GM12865 (cell line): ENCODE measurements around the gene KCNT1.

Source experiments
- DNase-seq: peaks from one replicate; pipeline ENCODE4 v3.0.0; 2010; ENCODE audit warnings: low read depth
- H3K4me3 ChIP-seq: 2 replicates; pipeline ENCODE4 v1.5.1; 2011; ENCODE audit warnings: mild to moderate bottlenecking, low read depth, low read length, control low read depth
- TF ChIP-seq, protein P1 (sequence below): IDR thresholded peaks from 2 replicates; pipeline ENCODE4 v1.5.1; 2011; ENCODE audit warnings: low read length, control low read depth, low read depth, inconsistent platforms; ENCODE audit not compliant: insufficient read depth; ENCODE audit errors: missing control alignments

The KCNT1 gene

DNA sequence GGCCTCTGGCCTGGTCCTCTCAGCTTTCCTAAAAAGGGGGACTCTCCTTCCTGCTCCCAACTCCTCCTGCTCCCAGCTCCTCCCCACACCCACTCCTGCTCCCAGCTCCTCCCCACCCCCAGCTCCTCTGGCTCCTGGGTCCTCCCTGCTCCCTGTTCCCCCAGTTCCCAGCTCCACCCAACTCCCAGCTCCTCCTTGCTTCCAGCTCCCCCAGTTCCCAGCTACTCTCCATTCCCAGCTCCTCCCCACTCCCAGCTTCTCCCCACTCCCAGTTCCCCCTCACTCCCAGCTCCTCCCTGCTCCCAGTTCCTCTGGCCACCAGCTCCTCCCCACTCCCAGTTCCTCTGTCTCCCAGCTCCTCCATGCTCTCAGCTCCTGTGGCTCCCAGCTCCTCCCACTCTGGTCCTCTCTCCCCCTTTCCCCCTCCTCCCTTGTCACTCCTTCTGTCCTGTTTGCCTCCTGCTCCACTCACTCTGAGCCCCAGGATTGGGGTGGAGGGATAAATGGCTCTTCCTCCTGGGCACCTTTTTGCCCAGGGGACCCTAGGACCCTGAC is 75.7 kb downstream of the KCNT1 start:
- TF ChIP-seq, protein P1, sequence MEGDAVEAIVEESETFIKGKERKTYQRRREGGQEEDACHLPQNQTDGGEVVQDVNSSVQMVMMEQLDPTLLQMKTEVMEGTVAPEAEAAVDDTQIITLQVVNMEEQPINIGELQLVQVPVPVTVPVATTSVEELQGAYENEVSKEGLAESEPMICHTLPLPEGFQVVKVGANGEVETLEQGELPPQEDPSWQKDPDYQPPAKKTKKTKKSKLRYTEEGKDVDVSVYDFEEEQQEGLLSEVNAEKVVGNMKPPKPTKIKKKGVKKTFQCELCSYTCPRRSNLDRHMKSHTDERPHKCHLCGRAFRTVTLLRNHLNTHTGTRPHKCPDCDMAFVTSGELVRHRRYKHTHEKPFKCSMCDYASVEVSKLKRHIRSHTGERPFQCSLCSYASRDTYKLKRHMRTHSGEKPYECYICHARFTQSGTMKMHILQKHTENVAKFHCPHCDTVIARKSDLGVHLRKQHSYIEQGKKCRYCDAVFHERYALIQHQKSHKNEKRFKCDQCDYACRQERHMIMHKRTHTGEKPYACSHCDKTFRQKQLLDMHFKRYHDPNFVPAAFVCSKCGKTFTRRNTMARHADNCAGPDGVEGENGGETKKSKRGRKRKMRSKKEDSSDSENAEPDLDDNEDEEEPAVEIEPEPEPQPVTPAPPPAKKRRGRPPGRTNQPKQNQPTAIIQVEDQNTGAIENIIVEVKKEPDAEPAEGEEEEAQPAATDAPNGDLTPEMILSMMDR, result no peak
- DNase-seq, result no peak

DNA sequence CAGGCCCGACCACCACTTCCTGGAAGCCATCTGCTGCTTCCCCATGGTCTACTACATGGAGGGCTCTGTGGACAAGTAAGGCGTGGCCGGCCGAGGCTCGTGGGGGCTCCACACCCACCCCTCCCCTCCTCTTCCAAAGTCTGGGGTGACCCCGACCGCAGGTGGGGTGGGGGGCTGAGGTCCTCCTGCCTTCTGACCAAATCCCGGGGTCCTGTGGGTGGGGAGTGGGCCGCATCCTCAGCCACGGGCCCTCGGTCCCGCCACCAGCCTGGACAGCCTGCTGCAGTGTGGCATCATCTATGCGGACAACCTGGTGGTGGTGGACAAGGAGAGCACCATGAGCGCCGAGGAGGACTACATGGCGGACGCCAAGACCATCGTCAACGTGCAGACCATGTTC is 76.4 kb downstream of the KCNT1 start:
- TF ChIP-seq, protein P1, result no peak

More for the DNA sequence above, 75.7 kb downstream of the KCNT1 start:
- no peak overlapping the region for H3K4me3 ChIP-seq

DNA sequence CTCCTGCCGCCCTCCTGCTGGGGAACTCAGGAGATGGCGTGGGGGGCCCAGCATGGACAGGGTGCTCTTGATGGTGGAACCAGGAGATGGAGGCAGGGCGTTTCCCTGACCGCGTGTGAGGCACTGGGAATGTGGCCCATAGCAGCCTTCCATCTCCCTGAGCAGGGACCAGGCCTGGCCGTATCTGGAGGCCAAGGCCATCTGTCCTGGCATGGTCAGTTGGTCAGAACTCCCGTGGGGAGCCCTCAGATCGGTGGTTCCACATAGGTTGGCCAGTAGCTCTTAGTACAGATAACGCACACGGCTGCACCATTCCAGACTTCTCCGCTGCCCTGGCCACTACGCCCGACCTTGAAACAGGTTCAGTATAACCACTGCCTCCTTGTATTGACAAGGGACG is 77.6 kb downstream of the KCNT1 start:
- TF ChIP-seq, protein P1, result no peak
- no peak overlapping the region for H3K4me3 ChIP-seq
- DNase-seq, result no peak

More for the DNA sequence above, 76.4 kb downstream of the KCNT1 start:
- H3K4me3 ChIP-seq, result no peak overlapping the region
- no peak for DNase-seq

DNA sequence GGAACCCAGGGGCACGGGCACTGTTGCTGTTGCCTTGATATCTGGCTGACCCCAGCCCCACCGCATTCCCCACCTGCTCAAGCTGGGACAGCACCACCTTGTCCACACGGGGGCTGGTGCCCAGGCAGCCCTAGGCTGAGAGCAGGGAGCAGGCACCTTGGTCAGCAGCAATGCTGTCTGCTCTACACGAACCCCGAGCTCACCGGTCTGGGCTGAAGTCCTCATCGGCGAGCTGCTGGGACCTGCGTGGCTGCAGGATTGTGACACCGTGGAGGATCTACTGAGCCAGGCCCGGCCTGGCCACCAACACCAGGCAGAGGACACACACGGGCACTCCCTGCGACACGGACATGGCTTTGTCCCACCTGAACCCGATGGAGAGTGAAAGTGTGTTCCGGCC is 78.1 kb downstream of the KCNT1 start:
- TF ChIP-seq, protein P1, result no peak
- DNase-seq, result no peak
- H3K4me3 ChIP-seq, result no peak overlapping the region

DNA sequence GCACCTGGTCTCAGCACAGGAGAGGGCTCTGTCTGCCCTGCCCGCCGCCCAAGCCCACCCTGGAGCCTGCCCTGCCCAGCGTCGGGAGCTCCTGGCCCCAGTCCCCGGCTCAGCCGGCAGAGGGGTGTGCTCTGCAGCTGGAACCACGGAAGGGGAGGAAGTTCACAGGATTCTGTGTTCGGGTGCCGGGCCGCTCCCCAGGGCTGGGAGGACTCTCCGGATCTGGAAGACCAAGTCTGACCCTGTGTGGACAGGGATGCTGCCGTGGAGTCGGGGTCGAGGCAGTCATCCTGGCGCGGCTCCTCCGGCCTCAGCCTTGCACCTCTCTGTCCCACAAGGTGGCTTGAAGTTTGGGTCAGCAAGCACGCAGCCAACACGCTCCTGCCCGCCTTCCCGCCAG is 78.6 kb downstream of the KCNT1 start:
- no peak for DNase-seq
- H3K4me3 ChIP-seq, result no peak overlapping the region
- TF ChIP-seq, protein P1, result no peak

DNA sequence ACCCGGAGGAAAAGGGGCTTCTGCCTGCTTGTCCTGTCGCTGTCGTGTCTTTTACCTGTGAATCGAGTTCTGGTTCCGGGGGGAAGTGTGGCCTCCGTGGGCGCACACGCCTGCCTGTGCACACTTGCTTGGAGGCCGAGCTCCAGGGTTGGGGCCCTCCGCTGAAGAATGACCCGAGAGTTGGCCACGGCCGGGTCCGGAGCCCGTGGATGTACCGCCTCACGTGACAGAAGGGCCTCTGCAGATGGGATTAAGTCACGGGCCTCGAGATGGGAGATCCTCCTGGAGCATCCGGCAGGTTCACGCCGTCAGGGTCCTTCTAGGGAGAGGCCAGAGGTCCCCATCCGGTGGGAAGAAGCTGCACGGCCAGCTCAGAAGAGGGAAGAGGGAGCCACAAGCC is 81.0 kb downstream of the KCNT1 start:
- TF ChIP-seq, protein P1, result no peak
- DNase-seq, result no peak

More for the DNA sequence above, 81.0 kb downstream of the KCNT1 start:
- H3K4me3 ChIP-seq, result no peak overlapping the region
